Neutrophil (primary cell): ENCODE measurements around the gene TPCN1.

Experiments used
- H3K27ac ChIP-seq: fragments of 200-600 bp; sonication (generic); 2 replicates; pipeline ENCODE4 v1.5.1; 2016; ENCODE audit warnings: mild to moderate bottlenecking, moderate library complexity
- H3K27me3 ChIP-seq: fragments of 200-600 bp; sonication (generic); 2 replicates; pipeline ENCODE4 v1.6.0; 2016; ENCODE audit warnings: mild to moderate bottlenecking
- H3K36me3 ChIP-seq: fragments of 200-600 bp; sonication (generic); 2 replicates; pipeline ENCODE4 v1.5.1; 2017
- H3K4me1 ChIP-seq, 2 experiments: fragments of 200-600 bp in 1 of 2; sonication (generic) in 1 of 2; 1 replicate in 1 of 2; 2 replicates in 1 of 2; pipeline versions ENCODE4 v1.5.1 to v1.6.1; 2013 to 2016; ENCODE audit warnings: low read depth in 1 of 2, low read length in 1 of 2, mild to moderate bottlenecking in 1 of 2, moderate library complexity in 1 of 2; ENCODE audit not compliant: control insufficient read depth in 1 of 2, insufficient read depth in 1 of 2
- H3K4me3 ChIP-seq, 2 experiments: fragments of 200-600 bp in 1 of 2; sonication (generic) in 1 of 2; 1 replicate in 1 of 2; 2 replicates in 1 of 2; pipeline ENCODE4 v1.5.1; 2013 to 2016; ENCODE audit warnings: low read depth in 1 of 2, low read length in 1 of 2, mild to moderate bottlenecking in 1 of 2, moderate library complexity in 1 of 2
- H3K9me3 ChIP-seq: fragments of 200-600 bp; sonication (generic); 2 replicates; pipeline ENCODE4 v1.5.1; 2016
- CTCF ChIP-seq: fragments of 200-600 bp; sonication (generic); IDR thresholded peaks from 2 replicates; pipeline ENCODE4 v1.5.1; 2016; ENCODE audit warnings: antibody characterized with exemption

Gene TPCN1

GRCh38 chr12:113329791-113330417 is 108.6 kb downstream of the TPCN1 start:
- Histone ChIP-seq H3K27ac (peak overlapping the region; percentile 2), H3K9me3 (no peaks in the 10 kb centered on the region), H3K36me3 (peaks cover 46% of the 10 kb centered on the region), H3K27me3 (no peaks in the 10 kb centered on the region), H3K4me3 (no peak overlapping the region), H3K4me1 (peaks cover 32 to 40% of the 10 kb centered on the region in 2 experiments)
- no peak for TF ChIP-seq CTCF

DNA sequence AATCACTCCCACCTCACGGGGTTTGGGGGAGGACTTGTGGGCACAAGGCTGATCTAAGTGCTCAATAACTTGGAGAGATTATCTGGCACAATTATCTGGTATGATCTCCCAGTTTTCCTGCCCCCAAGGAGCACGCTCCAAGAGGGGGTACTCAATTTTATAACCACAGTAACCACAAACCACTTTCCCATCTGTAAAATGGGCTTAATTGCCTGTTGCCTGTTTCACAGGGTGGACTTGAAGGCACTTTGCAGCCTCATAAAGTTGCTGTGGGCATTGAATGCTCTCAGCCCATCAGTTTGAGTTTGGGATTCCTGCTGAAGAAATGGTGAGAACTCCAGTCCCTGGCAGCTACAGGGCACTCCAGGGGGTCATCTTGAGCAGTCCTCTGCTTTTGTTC is 109.2 kb downstream of the TPCN1 start:
- Histone ChIP-seq H3K36me3 (peaks cover 46% of the 10 kb centered on the region), H3K4me1 (peaks cover 38 to 45% of the 10 kb centered on the region in 2 experiments)

GRCh38 chr12:113332688-113333417 is 111.6 kb downstream of the TPCN1 start:
- TF ChIP-seq CTCF: no peak
- H3K9me3 ChIP-seq: no peaks in the 10 kb centered on the region
- peak overlapping the region; percentile 93 to 94 for H3K4me3 ChIP-seq
- peak overlapping the region; percentile 88 for H3K27ac ChIP-seq
- peaks cover 46% of the 10 kb centered on the region in 2 experiments for H3K4me1 ChIP-seq
- H3K27me3 ChIP-seq: no peaks in the 10 kb centered on the region
- H3K36me3 ChIP-seq: peaks cover 32% of the 10 kb centered on the region

More for the DNA sequence above, 109.2 kb downstream of the TPCN1 start:
- Histone ChIP-seq H3K27me3 (no peaks in the 10 kb centered on the region), H3K4me3 (no peak overlapping the region), H3K9me3 (no peaks in the 10 kb centered on the region), H3K27ac (no peak overlapping the region)
- TF ChIP-seq CTCF: no peak

GRCh38 chr12:113333418-113333750 is 112.1 kb downstream of the TPCN1 start:
- H3K4me1 ChIP-seq: peaks cover 43 to 46% of the 10 kb centered on the region in 2 experiments
- TF ChIP-seq CTCF: no peak
- H3K27ac ChIP-seq: peak overlapping the region; percentile 88
- H3K36me3 ChIP-seq: peaks cover 27% of the 10 kb centered on the region
- H3K9me3 ChIP-seq: no peaks in the 10 kb centered on the region
- no peaks in the 10 kb centered on the region for H3K27me3 ChIP-seq
- peak overlapping the region; percentile 93 to 94 for H3K4me3 ChIP-seq

- peaks cover 22% of the 10 kb centered on the region for H3K36me3 ChIP-seq
- no peaks in the 10 kb centered on the region for H3K9me3 ChIP-seq
- no peaks in the 10 kb centered on the region for H3K27me3 ChIP-seq
- H3K4me3 ChIP-seq: peak overlapping the region; percentile 93 to 94
- peak overlapping the region; percentile 88 for H3K27ac ChIP-seq
- no peak for TF ChIP-seq CTCF
- H3K4me1 ChIP-seq: peaks cover 42 to 46% of the 10 kb centered on the region in 2 experiments
These were observed 112.9 kb downstream of the TPCN1 start for GRCh38 chr12:113333877-113334785.
